ENCODE results near the gene PSMA1.

PSMA1 gene

GRCh38 chr11:14552089-14552488, 31.9 kb upstream of the PSMA1 start:
- no peaks in the 10 kb centered on the region for H3K36me3 ChIP-seq (ENCODE audit: insufficient read depth, low read length)
- TF ChIP-seq, protein P1, sequence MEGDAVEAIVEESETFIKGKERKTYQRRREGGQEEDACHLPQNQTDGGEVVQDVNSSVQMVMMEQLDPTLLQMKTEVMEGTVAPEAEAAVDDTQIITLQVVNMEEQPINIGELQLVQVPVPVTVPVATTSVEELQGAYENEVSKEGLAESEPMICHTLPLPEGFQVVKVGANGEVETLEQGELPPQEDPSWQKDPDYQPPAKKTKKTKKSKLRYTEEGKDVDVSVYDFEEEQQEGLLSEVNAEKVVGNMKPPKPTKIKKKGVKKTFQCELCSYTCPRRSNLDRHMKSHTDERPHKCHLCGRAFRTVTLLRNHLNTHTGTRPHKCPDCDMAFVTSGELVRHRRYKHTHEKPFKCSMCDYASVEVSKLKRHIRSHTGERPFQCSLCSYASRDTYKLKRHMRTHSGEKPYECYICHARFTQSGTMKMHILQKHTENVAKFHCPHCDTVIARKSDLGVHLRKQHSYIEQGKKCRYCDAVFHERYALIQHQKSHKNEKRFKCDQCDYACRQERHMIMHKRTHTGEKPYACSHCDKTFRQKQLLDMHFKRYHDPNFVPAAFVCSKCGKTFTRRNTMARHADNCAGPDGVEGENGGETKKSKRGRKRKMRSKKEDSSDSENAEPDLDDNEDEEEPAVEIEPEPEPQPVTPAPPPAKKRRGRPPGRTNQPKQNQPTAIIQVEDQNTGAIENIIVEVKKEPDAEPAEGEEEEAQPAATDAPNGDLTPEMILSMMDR (IDR thresholded peaks at IDR 0.05; ENCODE audit: low read length) = no peak
- TF ChIP-seq EZH2 (IDR thresholded peaks at IDR 0.05; ENCODE audit: borderline replicate concordance, low read length) = no peak
- H3F3A ChIP-seq (ENCODE audit: insufficient read depth, low read length) = no peaks in the 10 kb centered on the region
- H3K27ac ChIP-seq (ENCODE audit: low read depth, low read length, poor library complexity, severe bottlenecking) = no peak overlapping the region
- no peaks in the 10 kb centered on the region for H3K9me3 ChIP-seq (ENCODE audit: low read length)
- no peak overlapping the region for H3K4me2 ChIP-seq (ENCODE audit: low read length)
- peaks cover 12% of the 10 kb centered on the region for H3K4me1 ChIP-seq (ENCODE audit: insufficient read depth, low read length, severe bottlenecking)
- H3K27me3 ChIP-seq (ENCODE audit: insufficient read depth, low read length) = no peaks in the 10 kb centered on the region
- H3K79me2 ChIP-seq (ENCODE audit: insufficient read depth, low read length) = no peaks in the 10 kb centered on the region
- no peaks in the 10 kb centered on the region for H4K20me1 ChIP-seq (ENCODE audit: insufficient read depth, low read length)
- H3K9me2 ChIP-seq (ENCODE audit: low read depth, low read length) = no peaks in the 10 kb centered on the region
- H3K4me3 ChIP-seq (ENCODE audit: low read depth, low read length, poor library complexity, severe bottlenecking) = no peak overlapping the region
- no peak overlapping the region for H3K9ac ChIP-seq (ENCODE audit: low read length)
- H2AFZ ChIP-seq (ENCODE audit: low read length) = no peak overlapping the region

DNA sequence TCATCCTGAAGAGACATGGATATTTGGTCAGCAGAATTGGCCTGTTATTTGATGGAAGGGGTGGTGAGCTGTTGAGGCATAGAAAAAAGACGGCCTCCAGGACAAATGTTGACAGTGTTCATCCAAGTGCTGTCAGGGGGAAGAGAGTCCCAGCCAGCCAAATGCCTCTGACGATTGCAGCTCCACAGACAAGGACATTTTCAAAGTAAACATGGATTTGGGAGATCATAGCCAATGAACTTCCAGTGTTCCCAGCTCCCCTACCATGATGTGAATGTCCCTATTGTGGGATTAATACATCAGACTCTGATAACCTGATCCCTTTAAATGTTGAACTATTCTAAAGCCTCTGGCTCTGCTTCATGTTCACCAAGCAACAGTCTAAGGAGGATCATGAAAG, 31.2 kb upstream of the PSMA1 start:
- no peak overlapping the region for H3K27ac ChIP-seq (ENCODE audit: low read depth, low read length, poor library complexity, severe bottlenecking)
- H3K9ac ChIP-seq (ENCODE audit: low read length) = no peak overlapping the region
- no peaks in the 10 kb centered on the region for H4K20me1 ChIP-seq (ENCODE audit: insufficient read depth, low read length)
- H3K9me2 ChIP-seq (ENCODE audit: low read depth, low read length) = no peaks in the 10 kb centered on the region
- H3K9me3 ChIP-seq (ENCODE audit: low read length) = no peaks in the 10 kb centered on the region
- H3K79me2 ChIP-seq (ENCODE audit: insufficient read depth, low read length) = no peaks in the 10 kb centered on the region
- H3K4me1 ChIP-seq (ENCODE audit: insufficient read depth, low read length, severe bottlenecking) = peaks cover 12% of the 10 kb centered on the region
- H3F3A ChIP-seq (ENCODE audit: insufficient read depth, low read length) = no peaks in the 10 kb centered on the region
- H3K36me3 ChIP-seq (ENCODE audit: insufficient read depth, low read length) = no peaks in the 10 kb centered on the region
- H3K4me2 ChIP-seq (ENCODE audit: low read length) = no peak overlapping the region
- H3K4me3 ChIP-seq (ENCODE audit: low read depth, low read length, poor library complexity, severe bottlenecking) = no peak overlapping the region
- H3K27me3 ChIP-seq (ENCODE audit: insufficient read depth, low read length) = no peaks in the 10 kb centered on the region
- no peak overlapping the region for H2AFZ ChIP-seq (ENCODE audit: low read length)
- TF ChIP-seq, protein P1 (IDR thresholded peaks at IDR 0.05; ENCODE audit: low read length) = no peak
- TF ChIP-seq EZH2 (IDR thresholded peaks at IDR 0.05; ENCODE audit: borderline replicate concordance, low read length) = no peak

DNA sequence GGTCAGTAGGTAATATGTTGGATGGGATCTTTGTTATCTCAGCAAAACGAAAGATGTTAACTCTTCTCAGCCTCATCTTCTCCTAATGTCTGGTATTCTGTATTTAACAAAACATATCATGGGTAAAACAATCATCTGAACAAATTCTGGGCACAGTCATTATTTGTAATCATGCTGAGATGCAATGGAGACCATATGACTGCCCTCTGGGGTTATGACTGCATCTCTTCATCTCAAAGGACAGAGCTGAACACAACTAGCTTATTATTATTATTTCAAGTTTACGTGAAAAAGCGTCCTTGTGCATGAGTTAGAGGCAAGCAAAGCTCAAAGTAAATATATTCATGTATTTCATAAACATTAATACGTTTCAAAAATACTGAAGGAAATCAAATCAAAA, 29.7 kb upstream of the PSMA1 start:
- Histone ChIP-seq H3K9me2 (ENCODE audit: low read depth, low read length) (no peaks in the 10 kb centered on the region), H3K36me3 (ENCODE audit: insufficient read depth, low read length) (no peaks in the 10 kb centered on the region), H3K79me2 (ENCODE audit: insufficient read depth, low read length) (no peaks in the 10 kb centered on the region), H3K9ac (ENCODE audit: low read length) (no peak overlapping the region), H3K27ac (ENCODE audit: low read depth, low read length, poor library complexity, severe bottlenecking) (no peak overlapping the region), H4K20me1 (ENCODE audit: insufficient read depth, low read length) (no peaks in the 10 kb centered on the region), H3K4me1 (ENCODE audit: insufficient read depth, low read length, severe bottlenecking) (peaks cover 11% of the 10 kb centered on the region), H3K4me3 (ENCODE audit: low read depth, low read length, poor library complexity, severe bottlenecking) (no peak overlapping the region), H3K9me3 (ENCODE audit: low read length) (no peaks in the 10 kb centered on the region), H3K4me2 (ENCODE audit: low read length) (no peak overlapping the region), H3F3A (ENCODE audit: insufficient read depth, low read length) (no peaks in the 10 kb centered on the region), H2AFZ (ENCODE audit: low read length) (no peak overlapping the region), H3K27me3 (ENCODE audit: insufficient read depth, low read length) (no peaks in the 10 kb centered on the region)
- TF ChIP-seq, protein P1 (IDR thresholded peaks at IDR 0.05; ENCODE audit: low read length) = no peak
- no peak for TF ChIP-seq EZH2 (IDR thresholded peaks at IDR 0.05; ENCODE audit: borderline replicate concordance, low read length)
